ENCODE data around the gene DPYSL5.

- TF ChIP-seq CTCF (IDR thresholded peaks at IDR 0.05; ENCODE audit: poor library complexity, severe bottlenecking) = no peak
- TF ChIP-seq EP300 (conservative IDR thresholded peaks at IDR 0.05; ENCODE audit: poor library complexity, severe bottlenecking) = no peak
- TF ChIP-seq MXI1 (conservative IDR thresholded peaks at IDR 0.05; ENCODE audit: poor library complexity, severe bottlenecking) = no peak
- TF ChIP-seq, protein P1, sequence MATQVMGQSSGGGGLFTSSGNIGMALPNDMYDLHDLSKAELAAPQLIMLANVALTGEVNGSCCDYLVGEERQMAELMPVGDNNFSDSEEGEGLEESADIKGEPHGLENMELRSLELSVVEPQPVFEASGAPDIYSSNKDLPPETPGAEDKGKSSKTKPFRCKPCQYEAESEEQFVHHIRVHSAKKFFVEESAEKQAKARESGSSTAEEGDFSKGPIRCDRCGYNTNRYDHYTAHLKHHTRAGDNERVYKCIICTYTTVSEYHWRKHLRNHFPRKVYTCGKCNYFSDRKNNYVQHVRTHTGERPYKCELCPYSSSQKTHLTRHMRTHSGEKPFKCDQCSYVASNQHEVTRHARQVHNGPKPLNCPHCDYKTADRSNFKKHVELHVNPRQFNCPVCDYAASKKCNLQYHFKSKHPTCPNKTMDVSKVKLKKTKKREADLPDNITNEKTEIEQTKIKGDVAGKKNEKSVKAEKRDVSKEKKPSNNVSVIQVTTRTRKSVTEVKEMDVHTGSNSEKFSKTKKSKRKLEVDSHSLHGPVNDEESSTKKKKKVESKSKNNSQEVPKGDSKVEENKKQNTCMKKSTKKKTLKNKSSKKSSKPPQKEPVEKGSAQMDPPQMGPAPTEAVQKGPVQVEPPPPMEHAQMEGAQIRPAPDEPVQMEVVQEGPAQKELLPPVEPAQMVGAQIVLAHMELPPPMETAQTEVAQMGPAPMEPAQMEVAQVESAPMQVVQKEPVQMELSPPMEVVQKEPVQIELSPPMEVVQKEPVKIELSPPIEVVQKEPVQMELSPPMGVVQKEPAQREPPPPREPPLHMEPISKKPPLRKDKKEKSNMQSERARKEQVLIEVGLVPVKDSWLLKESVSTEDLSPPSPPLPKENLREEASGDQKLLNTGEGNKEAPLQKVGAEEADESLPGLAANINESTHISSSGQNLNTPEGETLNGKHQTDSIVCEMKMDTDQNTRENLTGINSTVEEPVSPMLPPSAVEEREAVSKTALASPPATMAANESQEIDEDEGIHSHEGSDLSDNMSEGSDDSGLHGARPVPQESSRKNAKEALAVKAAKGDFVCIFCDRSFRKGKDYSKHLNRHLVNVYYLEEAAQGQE (IDR thresholded peaks at IDR 0.05; ENCODE audit: borderline replicate concordance) = no peak
- TF ChIP-seq SMC3 (conservative IDR thresholded peaks at IDR 0.05; ENCODE audit: poor library complexity) = no peak
- TF ChIP-seq RAD21 (conservative IDR thresholded peaks at IDR 0.05) = no peak
These were observed 11.7 kb downstream of the DPYSL5 start for GRCh38 chr2:26859622-26860021.

Measured in neural cell (in vitro differentiated cells).